MG63 (cell line): ENCODE results near the gene GALE. TPM values are rescaled to one million over a fixed set of nuclear protein-coding genes. Genes with fewer than 3 reads are reported as not detected.

Source experiments
- DNase-seq: peaks from one replicate; pipeline ENCODE4 v3.0.0-alpha.2; 2020
- H3K27me3 ChIP-seq: fragments of 250-450 bp; sonication (Bioruptor Pico); 2 replicates; pipeline ENCODE4 v1.5.1; 2020; ENCODE audit warnings: mild to moderate bottlenecking, moderate library complexity
- H3K36me3 ChIP-seq: fragments of 250-450 bp; sonication (Bioruptor Pico); 2 replicates; pipeline ENCODE4 v1.5.1; 2020; ENCODE audit warnings: mild to moderate bottlenecking, moderate library complexity
- H3K4me3 ChIP-seq: fragments of 250-450 bp; sonication (Bioruptor Pico); 2 replicates; pipeline ENCODE4 v1.5.1; 2020; ENCODE audit warnings: mild to moderate bottlenecking, moderate library complexity
- H3K9me3 ChIP-seq: fragments of 250-450 bp; sonication (Bioruptor Pico); 2 replicates; pipeline ENCODE4 v1.5.1; 2020; ENCODE audit warnings: mild to moderate bottlenecking, moderate library complexity
- total RNA-seq: library from RNA; depleted of rRNA; stranded (reverse); fragments of >200 nt; shearing (Covaris generic); gene quantifications from 2 replicates; pipeline ENCODE4 v1.2.3, GENCODE V29; 2014; ENCODE audit warnings: low replicate concordance

Gene GALE
- total RNA-seq, 1 experiment from 2014 or later, result 123 TPM

GRCh38 chr1:23779826-23780371 is 20.7 kb downstream of the GALE start:
- DNase-seq, result no peak
- Histone ChIP-seq H3K36me3 (peaks cover 24% of the 10 kb centered on the region), H3K27me3 (no peaks in the 10 kb centered on the region), H3K9me3 (no peaks in the 10 kb centered on the region), H3K4me3 (no peak overlapping the region; the same call in 1 of the 2 replicates)

- Histone ChIP-seq H3K27me3 (no peaks in the 10 kb centered on the region), H3K4me3 (peak within 1 kb of the TSS; percentile 95), H3K9me3 (no peaks in the 10 kb centered on the region), H3K36me3 (peaks cover 21% of the 10 kb centered on the region)
- DNase-seq, result peak; percentile 72
Measured at GRCh38 chr1:23777979-23778814, 22.4 kb downstream of the GALE start, which contains the start of gene PITHD1. TSS of gene PITHD1 (plus strand) at chr1:23778418. CDS start at chr1:23778516, 98 bp downstream.

- no peak for DNase-seq
- Histone ChIP-seq H3K9me3 (no peaks in the 10 kb centered on the region), H3K27me3 (no peaks in the 10 kb centered on the region), H3K36me3 (peaks cover 13% of the 10 kb centered on the region), H3K4me3 (no peak overlapping the region)
Measured at GRCh38 chr1:23776217-23776616, 24.3 kb downstream of the GALE start.

- H3K36me3 ChIP-seq, result no peaks in the 10 kb centered on the region; the same call in 1 of the 2 replicates
- no peak for DNase-seq
Measured at GRCh38 chr1:23774174-23774880, 26.2 kb downstream of the GALE start.

GRCh38 chr1:23772854-23773242 is 27.7 kb downstream of the GALE start:
- H3K9me3 ChIP-seq, result no peaks in the 10 kb centered on the region
- 0 out of 2 replicates have a peak, but pooled peaks cover 6% of the 10 kb centered on the region for H3K36me3 ChIP-seq
- no peaks in the 10 kb centered on the region for H3K27me3 ChIP-seq
- no peak for DNase-seq
- no peak overlapping the region for H3K4me3 ChIP-seq

More at GRCh38 chr1:23774174-23774880, 26.2 kb downstream of the GALE start:
- Histone ChIP-seq H3K9me3 (no peaks in the 10 kb centered on the region), H3K4me3 (no peak overlapping the region), H3K27me3 (no peaks in the 10 kb centered on the region)

- Histone ChIP-seq H3K4me3 (no peak overlapping the region), H3K9me3 (no peaks in the 10 kb centered on the region), H3K36me3 (0 out of 2 replicates have a peak, but pooled peaks cover 11% of the 10 kb centered on the region), H3K27me3 (no peaks in the 10 kb centered on the region)
- peak; percentile 72 for DNase-seq
Measured at GRCh38 chr1:23772049-23772853, 28.3 kb downstream of the GALE start.

- Histone ChIP-seq H3K4me3 (no peak overlapping the region), H3K27me3 (no peaks in the 10 kb centered on the region), H3K9me3 (no peaks in the 10 kb centered on the region), H3K36me3 (peaks cover 22% of the 10 kb centered on the region)
- no peak for DNase-seq
Measured at GRCh38 chr1:23768733-23769132, 31.8 kb downstream of the GALE start.

GRCh38 chr1:23763041-23763577 is 37.4 kb downstream of the GALE start:
- no peaks in the 10 kb centered on the region for H3K27me3 ChIP-seq
- peaks cover 62% of the 10 kb centered on the region for H3K36me3 ChIP-seq
- H3K4me3 ChIP-seq, result no peak overlapping the region
- H3K9me3 ChIP-seq, result no peaks in the 10 kb centered on the region
- DNase-seq, result no peak

- H3K9me3 ChIP-seq, result no peaks in the 10 kb centered on the region
- no peak overlapping the region for H3K4me3 ChIP-seq
- peaks cover 81% of the 10 kb centered on the region for H3K36me3 ChIP-seq
- no peak for DNase-seq
- H3K27me3 ChIP-seq, result no peaks in the 10 kb centered on the region
Measured at GRCh38 chr1:23759277-23759676, 41.3 kb downstream of the GALE start.

GRCh38 chr1:23757812-23758211 is 42.7 kb downstream of the GALE start:
- H3K9me3 ChIP-seq, result no peaks in the 10 kb centered on the region
- no peaks in the 10 kb centered on the region for H3K27me3 ChIP-seq
- peaks cover 90% of the 10 kb centered on the region for H3K36me3 ChIP-seq
- no peak overlapping the region for H3K4me3 ChIP-seq
- no peak for DNase-seq

- Histone ChIP-seq H3K9me3 (no peaks in the 10 kb centered on the region), H3K4me3 (no peak overlapping the region), H3K27me3 (no peaks in the 10 kb centered on the region), H3K36me3 (peaks cover 95% of the 10 kb centered on the region)
- peak; percentile 57 for DNase-seq
Measured at GRCh38 chr1:23756676-23757075, 43.9 kb downstream of the GALE start.

GRCh38 chr1:23752909-23753308 is 47.6 kb downstream of the GALE start:
- no peak for DNase-seq
- H3K27me3 ChIP-seq, result no peaks in the 10 kb centered on the region
- H3K4me3 ChIP-seq, result no peak overlapping the region
- no peaks in the 10 kb centered on the region for H3K9me3 ChIP-seq
- H3K36me3 ChIP-seq, result peaks cover 97% of the 10 kb centered on the region

GRCh38 chr1:23751815-23752200 is 48.7 kb downstream of the GALE start:
- H3K4me3 ChIP-seq, result no peak overlapping the region
- peaks cover 97% of the 10 kb centered on the region for H3K36me3 ChIP-seq
- DNase-seq, result no peak
- no peaks in the 10 kb centered on the region for H3K9me3 ChIP-seq
- no peaks in the 10 kb centered on the region for H3K27me3 ChIP-seq

- DNase-seq, result peak; percentile 30
- H3K4me3 ChIP-seq, result no peak overlapping the region
- H3K36me3 ChIP-seq, result peaks cover 92% of the 10 kb centered on the region
- H3K27me3 ChIP-seq, result no peaks in the 10 kb centered on the region
- H3K9me3 ChIP-seq, result no peaks in the 10 kb centered on the region
Measured at GRCh38 chr1:23751050-23751814, 49.3 kb downstream of the GALE start.

- Histone ChIP-seq H3K27me3 (no peaks in the 10 kb centered on the region), H3K4me3 (no peak overlapping the region), H3K36me3 (peaks cover 72% of the 10 kb centered on the region), H3K9me3 (no peaks in the 10 kb centered on the region)
- no peak for DNase-seq
Measured at GRCh38 chr1:23748016-23748415, 52.5 kb downstream of the GALE start.
